ENCODE data around the gene TBC1D17. TPM values are rescaled to one million over a fixed set of nuclear protein-coding genes. Genes with fewer than 3 reads are reported as not detected.

Gene TBC1D17
- total and polyA plus RNA-seq, 8 donors: 10.5 to 77.1 (median 35.3) TPM

DNA sequence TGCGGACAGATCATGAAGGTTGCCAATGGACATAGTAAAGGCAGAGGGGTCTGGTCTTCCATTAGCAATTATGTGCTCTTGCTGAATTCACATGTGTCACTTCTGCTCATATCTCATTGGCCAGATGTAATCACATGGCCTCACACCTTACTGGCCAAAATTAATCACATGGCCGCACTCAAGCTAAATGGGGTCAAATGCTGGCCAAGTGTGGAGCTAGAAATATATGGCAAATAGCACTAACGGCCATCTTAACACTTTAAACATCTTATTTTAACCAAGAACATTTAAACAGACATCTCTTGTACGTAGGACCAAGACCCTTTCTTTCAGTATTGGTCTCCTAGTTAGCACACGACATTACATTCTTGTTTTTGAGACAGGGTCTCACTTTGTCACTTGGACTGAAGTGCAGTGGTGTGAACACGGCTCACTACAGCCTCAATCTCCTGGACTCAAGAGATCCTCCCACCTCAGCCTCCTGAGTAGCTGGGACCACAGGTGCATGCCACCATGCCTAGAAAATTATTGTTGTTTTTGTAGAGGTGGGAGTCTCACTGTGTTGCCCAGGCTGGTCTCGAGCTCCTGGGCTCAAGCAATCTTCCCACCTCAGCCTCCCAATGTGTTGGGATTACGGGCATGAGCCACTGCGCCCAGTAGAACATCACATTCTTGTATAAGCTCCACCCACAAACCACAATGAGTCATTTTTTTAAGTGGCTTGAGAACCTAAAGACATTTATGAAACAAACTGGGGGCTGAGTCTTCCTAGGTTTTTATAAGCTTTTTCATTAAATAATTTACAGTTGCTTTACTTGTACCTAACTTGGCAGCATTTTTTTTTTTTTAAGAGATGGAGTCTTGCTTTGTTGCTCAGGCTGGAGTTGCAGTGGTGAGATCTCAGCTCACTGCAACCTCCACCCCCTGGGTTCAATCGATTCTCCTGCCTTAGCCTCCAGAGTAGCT, 29.5 kb upstream of the TBC1D17 start:
- WGBS, 5 donors: 70 to 91% (median 82%) methylated on average over 10 of the region's 10 CpGs
- TF ChIP-seq POLR2AphosphoS5 (IDR thresholded peaks at IDR 0.05): no peak
- TF ChIP-seq, protein P1, sequence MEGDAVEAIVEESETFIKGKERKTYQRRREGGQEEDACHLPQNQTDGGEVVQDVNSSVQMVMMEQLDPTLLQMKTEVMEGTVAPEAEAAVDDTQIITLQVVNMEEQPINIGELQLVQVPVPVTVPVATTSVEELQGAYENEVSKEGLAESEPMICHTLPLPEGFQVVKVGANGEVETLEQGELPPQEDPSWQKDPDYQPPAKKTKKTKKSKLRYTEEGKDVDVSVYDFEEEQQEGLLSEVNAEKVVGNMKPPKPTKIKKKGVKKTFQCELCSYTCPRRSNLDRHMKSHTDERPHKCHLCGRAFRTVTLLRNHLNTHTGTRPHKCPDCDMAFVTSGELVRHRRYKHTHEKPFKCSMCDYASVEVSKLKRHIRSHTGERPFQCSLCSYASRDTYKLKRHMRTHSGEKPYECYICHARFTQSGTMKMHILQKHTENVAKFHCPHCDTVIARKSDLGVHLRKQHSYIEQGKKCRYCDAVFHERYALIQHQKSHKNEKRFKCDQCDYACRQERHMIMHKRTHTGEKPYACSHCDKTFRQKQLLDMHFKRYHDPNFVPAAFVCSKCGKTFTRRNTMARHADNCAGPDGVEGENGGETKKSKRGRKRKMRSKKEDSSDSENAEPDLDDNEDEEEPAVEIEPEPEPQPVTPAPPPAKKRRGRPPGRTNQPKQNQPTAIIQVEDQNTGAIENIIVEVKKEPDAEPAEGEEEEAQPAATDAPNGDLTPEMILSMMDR (IDR thresholded peaks at IDR 0.05): no peak
- TF ChIP-seq POLR2A (IDR thresholded peaks at IDR 0.05): no peak
- no peak for TF ChIP-seq EP300 (IDR thresholded peaks at IDR 0.05)
- no peak overlapping the region for H3K27ac ChIP-seq
- intact Hi-C loops (cut with DNase I; ENCODE audit: low total_unique reads): no loop called here
- no peaks in the 10 kb centered on the region for H3K27me3 ChIP-seq
- H3K36me3 ChIP-seq: no peaks in the 10 kb centered on the region
- no peak overlapping the region for H3K4me3 ChIP-seq
- no peaks in the 10 kb centered on the region for H3K9me3 ChIP-seq
- peaks cover 14 to 36% (median 23%) of the 10 kb centered on the region in 4 donors for H3K4me1 ChIP-seq
- no peak for DNase-seq

DNA sequence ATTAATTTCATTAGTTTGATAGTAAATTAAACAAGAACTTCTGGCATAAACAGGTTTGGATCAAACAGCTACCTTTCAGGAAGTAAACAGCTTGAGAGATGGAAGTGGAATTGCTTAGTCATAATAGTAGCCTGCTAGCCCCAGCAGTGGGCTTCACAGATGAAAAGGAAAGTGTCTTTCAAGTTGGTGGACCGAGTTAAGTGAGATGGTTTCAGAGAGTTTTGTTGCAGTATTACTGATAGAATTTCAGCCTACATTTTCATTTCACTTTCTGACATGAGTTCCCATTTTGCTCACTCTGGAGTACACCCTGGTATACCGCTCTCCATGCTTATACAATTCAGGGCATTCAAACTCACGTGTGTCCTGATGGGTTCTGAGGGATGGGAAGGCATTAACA, 28.6 kb upstream of the TBC1D17 start:
- Histone ChIP-seq H3K4me3 (no peak overlapping the region), H3K27ac (no peak overlapping the region), H3K36me3 (peaks cover 0 to under 1% (median 0%) of the 10 kb centered on the region in 4 donors), H3K4me1 (peaks cover 15 to 46% (median 32%) of the 10 kb centered on the region in 4 donors), H3K9me3 (no peaks in the 10 kb centered on the region), H3K27me3 (no peaks in the 10 kb centered on the region)
- intact Hi-C loops (cut with DNase I; ENCODE audit: low total_unique reads): no loop called here
- DNase-seq: no peak
- WGBS, 5 donors: 75 to 87% (median 83%) methylated on average over 3 of the region's 3 CpGs
- TF ChIP-seq POLR2A (IDR thresholded peaks at IDR 0.05): no peak
- TF ChIP-seq, protein P1 (IDR thresholded peaks at IDR 0.05): no peak
- TF ChIP-seq POLR2AphosphoS5 (IDR thresholded peaks at IDR 0.05): no peak
- TF ChIP-seq EP300 (IDR thresholded peaks at IDR 0.05): no peak

DNA sequence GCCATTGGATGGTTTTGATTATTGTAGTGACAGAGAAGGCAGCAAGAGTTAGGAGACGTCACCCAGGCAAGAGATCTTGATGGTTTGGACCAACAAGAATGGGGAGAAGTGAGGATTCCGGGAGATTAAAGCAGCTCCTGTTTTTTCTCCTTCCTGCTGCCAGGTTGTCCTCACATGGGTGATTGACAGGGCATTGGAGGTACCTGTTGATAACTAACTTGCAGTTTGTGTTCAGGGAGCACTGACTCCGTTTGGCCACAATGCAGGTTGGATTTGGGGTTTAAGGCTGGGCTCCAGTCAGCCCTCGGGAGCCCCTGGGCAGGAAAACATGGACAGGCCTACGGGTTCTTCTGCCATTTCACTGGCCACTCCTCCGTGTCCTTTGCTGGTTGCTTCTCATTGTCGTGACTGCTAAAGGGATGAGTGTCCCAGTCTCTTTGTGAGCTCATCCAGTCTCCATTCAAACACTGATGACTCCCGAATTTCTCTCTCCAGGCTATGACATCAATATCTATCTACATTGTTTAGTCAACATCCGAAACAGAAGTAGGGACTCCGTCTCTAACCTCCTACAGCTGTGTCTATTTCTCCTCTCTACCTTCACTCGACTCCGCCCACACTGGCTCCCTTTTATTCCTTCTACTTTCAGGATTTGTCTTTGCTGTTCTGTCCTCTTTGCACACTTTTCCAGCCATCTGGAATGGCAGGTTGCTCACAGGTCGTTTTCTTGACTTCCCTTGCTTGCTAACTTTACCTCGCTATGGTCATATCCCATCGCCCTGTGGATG, 27.9 kb upstream of the TBC1D17 start:
- H3K9me3 ChIP-seq: no peaks in the 10 kb centered on the region
- WGBS, 5 donors: 86 to 92% (median 90%) methylated on average over 15 of the region's 15 CpGs
- intact Hi-C loops (cut with DNase I; ENCODE audit: low total_unique reads): no loop called here
- H3K36me3 ChIP-seq: peaks cover 2 to 7% (median 5%) of the 10 kb centered on the region in 4 donors
- DNase-seq: no peak
- H3K4me1 ChIP-seq: peaks cover 15 to 53% (median 38%) of the 10 kb centered on the region in 4 donors
- TF ChIP-seq EP300 (IDR thresholded peaks at IDR 0.05) (no peak), POLR2A (IDR thresholded peaks at IDR 0.05) (no peak), POLR2AphosphoS5 (IDR thresholded peaks at IDR 0.05) (no peak)
- TF ChIP-seq, protein P1 (IDR thresholded peaks at IDR 0.05): no peak
- H3K27me3 ChIP-seq: no peaks in the 10 kb centered on the region
- peak overlapping the region; percentile 97 to 99 (median 97) for H3K4me3 ChIP-seq
- peak overlapping the region in 4 of 5 donors; percentile 98 to 100 (median 100) for H3K27ac ChIP-seq

DNA sequence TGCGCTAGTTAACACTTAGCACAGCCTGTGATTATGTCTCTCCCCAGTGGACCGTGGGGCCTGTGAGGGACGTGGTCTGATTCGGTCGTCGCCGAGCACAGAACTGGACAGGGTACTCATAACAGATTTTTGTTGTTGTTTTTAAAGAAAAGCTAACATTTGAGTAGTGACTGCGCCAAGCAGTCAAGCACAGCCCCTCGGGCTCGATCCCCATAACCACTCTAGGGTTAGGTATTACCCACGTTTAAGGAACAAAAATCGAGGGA, 27.3 kb upstream of the TBC1D17 start:
- H3K9me3 ChIP-seq: no peaks in the 10 kb centered on the region
- TF ChIP-seq EP300 (IDR thresholded peaks at IDR 0.05) (no peak), POLR2A (IDR thresholded peaks at IDR 0.05) (no peak), POLR2AphosphoS5 (IDR thresholded peaks at IDR 0.05) (no peak)
- TF ChIP-seq, protein P1 (IDR thresholded peaks at IDR 0.05): no peak
- H3K36me3 ChIP-seq: peaks cover 7 to 12% (median 11%) of the 10 kb centered on the region in 4 donors
- 53 to 58% (median 54%) methylated on average over 12 of the region's 12 CpGs for WGBS, 5 donors
- no peak for DNase-seq
- no peaks in the 10 kb centered on the region for H3K27me3 ChIP-seq
- intact Hi-C loops (cut with DNase I; ENCODE audit: low total_unique reads): no loop called here
- peak overlapping the region; percentile 98 to 100 (median 100) for H3K27ac ChIP-seq
- H3K4me3 ChIP-seq: peak overlapping the region; percentile 97 to 99 (median 97)
- H3K4me1 ChIP-seq: peaks cover 15 to 55% (median 44%) of the 10 kb centered on the region in 4 donors

All from stomach (tissue), 9 donors.